ENCODE measurements around the gene SLC6A5. TPM values are rescaled to one million over a fixed set of nuclear protein-coding genes. Genes with fewer than 3 reads are reported as not detected.

Gene SLC6A5
- total and polyA plus RNA-seq, 11 donors: not detected

GRCh38 chr11:20658135-20658534 is 58.7 kb downstream of the SLC6A5 start:
- no peak overlapping the region for H3K4me3 ChIP-seq
- intact Hi-C loops (cut with DNase I): loop anchor here in 1 of 10 donors (10.0 kb wide), 1 partner anchor 1637 kb away; no protein-coding TSS in a partner anchor
- H3K36me3 ChIP-seq: no peaks in the 10 kb centered on the region
- H3K27me3 ChIP-seq: peaks cover 0 to 21% (median 0%) of the 10 kb centered on the region in 9 donors
- H3K4me1 ChIP-seq: no peaks in the 10 kb centered on the region
- WGBS, 4 donors: 40 to 60% (median 42%) methylated on average over 1 of the region's 1 CpG
- no peak for TF ChIP-seq CTCF (IDR thresholded peaks at IDR 0.05)
- TF ChIP-seq POLR2A (IDR thresholded peaks at IDR 0.05): no peak
- DNase-seq (no peak), ATAC-seq (no peak)
- peaks cover 0 to 7% (median 0%) of the 10 kb centered on the region in 12 donors for H3K9me3 ChIP-seq
- H3K27ac ChIP-seq: no peak overlapping the region

GRCh38 chr11:20661445-20661844 is 62.0 kb downstream of the SLC6A5 start:
- H3K9me3 ChIP-seq: peaks cover 0 to 10% (median 0%) of the 10 kb centered on the region in 12 donors
- H3K27ac ChIP-seq: no peak overlapping the region
- no peak overlapping the region for H3K4me3 ChIP-seq
- ATAC-seq: no peak
- intact Hi-C loops (cut with DNase I): no loop called here
- no peaks in the 10 kb centered on the region for H3K4me1 ChIP-seq
- peaks cover 0 to 14% (median 0%) of the 10 kb centered on the region in 9 donors for H3K27me3 ChIP-seq
- DNase-seq: no peak
- WGBS, 4 donors: 52 to 79% (median 61%) methylated on average over 3 of the region's 3 CpGs
- H3K36me3 ChIP-seq: no peaks in the 10 kb centered on the region
- no peak for TF ChIP-seq CTCF (IDR thresholded peaks at IDR 0.05)

GRCh38 chr11:20661850-20662249 is 62.4 kb downstream of the SLC6A5 start:
- Histone ChIP-seq H3K4me1 (no peaks in the 10 kb centered on the region), H3K4me3 (no peak overlapping the region), H3K27ac (no peak overlapping the region), H3K9me3 (peaks cover 0 to 10% (median 0%) of the 10 kb centered on the region in 12 donors), H3K27me3 (peaks cover 0 to 13% (median 0%) of the 10 kb centered on the region in 9 donors), H3K36me3 (no peaks in the 10 kb centered on the region)
- DNase-seq (no peak), ATAC-seq (no peak)
- no peak for TF ChIP-seq CTCF (IDR thresholded peaks at IDR 0.05)
- TF ChIP-seq POLR2A (IDR thresholded peaks at IDR 0.05): no peak
- intact Hi-C loops (cut with DNase I): no loop called here
- WGBS, 4 donors: 78 to 86% (median 81%) methylated on average over 3 of the region's 3 CpGs

- H3K4me3 ChIP-seq: no peak overlapping the region
- intact Hi-C loops (cut with DNase I): no loop called here
- ATAC-seq (no peak), DNase-seq (no peak)
- peaks cover 14 to 70% (median 42%) of the 10 kb centered on the region in 9 donors for H3K27me3 ChIP-seq
- no peak overlapping the region for H3K27ac ChIP-seq
- peaks cover 0 to 25% (median 0%) of the 10 kb centered on the region in 12 donors for H3K4me1 ChIP-seq
- no peak for TF ChIP-seq CTCF (IDR thresholded peaks at IDR 0.05)
- no peak for TF ChIP-seq POLR2A (IDR thresholded peaks at IDR 0.05)
- peaks cover 0 to 5% (median 0%) of the 10 kb centered on the region in 12 donors for H3K9me3 ChIP-seq
- H3K36me3 ChIP-seq: no peaks in the 10 kb centered on the region
- 6 to 10% (median 8%) methylated on average over 10 of the region's 10 CpGs for WGBS, 4 donors
Observed at GRCh38 chr11:20668131-20668809, 68.9 kb downstream of the SLC6A5 start.
